ENCODE measurements around the gene DCDC2B. TPM values are rescaled to one million over a fixed set of nuclear protein-coding genes. Genes with fewer than 3 reads are reported as not detected.

The DCDC2B gene
- total and polyA plus RNA-seq, 9 of the 15 experiments (the other 6 are each of a cell fraction or from before 2014, with no cell fraction given): not detected

GRCh38 chr1:32179443-32180185, 29.3 kb upstream of the DCDC2B start, which contains the start of gene TXLNA (continued):
- TF ChIP-seq, protein P1, sequence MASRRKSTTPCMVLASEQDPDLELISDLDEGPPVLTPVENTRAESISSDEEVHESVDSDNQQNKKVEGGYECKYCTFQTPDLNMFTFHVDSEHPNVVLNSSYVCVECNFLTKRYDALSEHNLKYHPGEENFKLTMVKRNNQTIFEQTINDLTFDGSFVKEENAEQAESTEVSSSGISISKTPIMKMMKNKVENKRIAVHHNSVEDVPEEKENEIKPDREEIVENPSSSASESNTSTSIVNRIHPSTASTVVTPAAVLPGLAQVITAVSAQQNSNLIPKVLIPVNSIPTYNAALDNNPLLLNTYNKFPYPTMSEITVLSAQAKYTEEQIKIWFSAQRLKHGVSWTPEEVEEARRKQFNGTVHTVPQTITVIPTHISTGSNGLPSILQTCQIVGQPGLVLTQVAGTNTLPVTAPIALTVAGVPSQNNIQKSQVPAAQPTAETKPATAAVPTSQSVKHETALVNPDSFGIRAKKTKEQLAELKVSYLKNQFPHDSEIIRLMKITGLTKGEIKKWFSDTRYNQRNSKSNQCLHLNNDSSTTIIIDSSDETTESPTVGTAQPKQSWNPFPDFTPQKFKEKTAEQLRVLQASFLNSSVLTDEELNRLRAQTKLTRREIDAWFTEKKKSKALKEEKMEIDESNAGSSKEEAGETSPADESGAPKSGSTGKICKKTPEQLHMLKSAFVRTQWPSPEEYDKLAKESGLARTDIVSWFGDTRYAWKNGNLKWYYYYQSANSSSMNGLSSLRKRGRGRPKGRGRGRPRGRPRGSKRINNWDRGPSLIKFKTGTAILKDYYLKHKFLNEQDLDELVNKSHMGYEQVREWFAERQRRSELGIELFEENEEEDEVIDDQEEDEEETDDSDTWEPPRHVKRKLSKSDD (conservative IDR thresholded peaks at IDR 0.05; ENCODE audit: low read length): no peak
- TF ChIP-seq NR2C1 (IDR thresholded peaks at IDR 0.05): peak; percentile 26; the same call in 1 of the 2 replicates
- TF ChIP-seq NR2C1 (tag; IDR thresholded peaks at IDR 0.05): peak; percentile 65; the same call in 1 of the 2 replicates
- peak; percentile 85 for TF ChIP-seq ZNF143 (CRISPR knock-in tag; IDR thresholded peaks at IDR 0.05)
- no peak for TF ChIP-seq FOXA1 (IDR thresholded peaks at IDR 0.05; ENCODE audit: borderline replicate concordance)
- TF ChIP-seq ATF6 (CRISPR knock-in tag; IDR thresholded peaks at IDR 0.05): peak; percentile 44; the same call in 1 of the 2 replicates
- TF ChIP-seq, protein P2, sequence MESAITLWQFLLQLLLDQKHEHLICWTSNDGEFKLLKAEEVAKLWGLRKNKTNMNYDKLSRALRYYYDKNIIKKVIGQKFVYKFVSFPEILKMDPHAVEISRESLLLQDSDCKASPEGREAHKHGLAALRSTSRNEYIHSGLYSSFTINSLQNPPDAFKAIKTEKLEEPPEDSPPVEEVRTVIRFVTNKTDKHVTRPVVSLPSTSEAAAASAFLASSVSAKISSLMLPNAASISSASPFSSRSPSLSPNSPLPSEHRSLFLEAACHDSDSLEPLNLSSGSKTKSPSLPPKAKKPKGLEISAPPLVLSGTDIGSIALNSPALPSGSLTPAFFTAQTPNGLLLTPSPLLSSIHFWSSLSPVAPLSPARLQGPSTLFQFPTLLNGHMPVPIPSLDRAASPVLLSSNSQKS (CRISPR knock-in tag; IDR thresholded peaks at IDR 0.05): 0 out of 2 replicates have a peak, but pooled peaks have one; percentile 42
- no peak for TF ChIP-seq ESRRB (CRISPR knock-in tag; IDR thresholded peaks at IDR 0.05; ENCODE audit: borderline replicate concordance)
- TF ChIP-seq IFI16 (CRISPR knock-in tag; IDR thresholded peaks at IDR 0.05): no peak
- TF ChIP-seq ZNF282 (CRISPR knock-in tag; IDR thresholded peaks at IDR 0.05): 0 out of 2 replicates have a peak, but pooled peaks have one; percentile 52
- TF ChIP-seq ARID3A (IDR thresholded peaks at IDR 0.05; ENCODE audit: borderline replicate concordance, low read depth, low read length): no peak
- no peak for TF ChIP-seq ZBTB8A (IDR thresholded peaks at IDR 0.05; ENCODE audit: partially characterized antibody)
- TF ChIP-seq TEAD1 (CRISPR knock-in tag; IDR thresholded peaks at IDR 0.05): peak; percentile 18 to 82; a peak in 1 of 4 replicates
- TF ChIP-seq NR3C1 (CRISPR knock-in tag; IDR thresholded peaks at IDR 0.05): no peak
- TF ChIP-seq ETV1 (tag; conservative IDR thresholded peaks at IDR 0.05; ENCODE audit: low read depth): peak; percentile 87
- no peak for TF ChIP-seq SMAD2 (IDR thresholded peaks at IDR 0.05; ENCODE audit: low read depth, low read length)
- TF ChIP-seq ZEB2 (IDR thresholded peaks at IDR 0.05): no peak
- TF ChIP-seq ZFX (CRISPR knock-in tag; IDR thresholded peaks at IDR 0.05): peak; percentile 73
- no peak for TF ChIP-seq SNRNP70 (optimal IDR thresholded peaks at IDR 0.05; ENCODE audit: low read depth, low read length)

All from K562 (cell line).